Iris pigment epithelial cell (primary cell): ENCODE data around the gene TRIM50.
A peak's percentile ranks its signal among the peaks of the same experiment; 100 is the strongest.
"Not testable (repeated sequence)": the region's sequence is repeated elsewhere in the genome, so short reads cannot be mapped to it uniquely, and the experiment has no call there.

Experiments
- DNase-seq: peaks from one replicate; pipeline ENCODE4 v3.0.0-alpha.2; 2011; ENCODE audit warnings: low read depth

Gene TRIM50

DNA sequence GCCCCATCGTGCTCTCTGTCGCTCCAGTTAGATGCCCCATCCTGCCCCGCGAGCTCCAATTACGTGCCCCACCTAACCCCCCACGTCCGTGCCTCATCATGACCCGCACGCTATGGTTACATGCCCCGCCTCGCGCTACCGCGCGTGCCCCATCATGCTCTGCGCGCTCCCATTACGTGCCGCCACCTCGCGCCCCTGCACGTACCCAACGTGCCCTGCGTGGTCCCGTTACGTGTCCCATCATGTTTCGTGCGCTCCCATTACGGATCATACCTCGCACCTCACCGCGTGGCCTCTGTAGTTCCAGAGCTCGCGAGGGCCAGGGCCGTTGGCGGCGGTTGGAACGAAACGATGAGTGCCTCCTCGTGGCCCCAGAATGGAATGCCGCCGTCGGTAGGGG is at the start of gene TRIM50, which contains the start of gene FKBP6:
Gene TRIM50, minus strand, starts transcription at position 161 of the 400 bp plus-strand sequence. CDS start 3,295 bp downstream, outside the sequence.
Gene FKBP6, plus strand, starts transcription at position 240 of the 400 bp plus-strand sequence. CDS start 268 bp downstream, outside the sequence.
- DNase-seq, result not testable (repeated sequence)

DNA sequence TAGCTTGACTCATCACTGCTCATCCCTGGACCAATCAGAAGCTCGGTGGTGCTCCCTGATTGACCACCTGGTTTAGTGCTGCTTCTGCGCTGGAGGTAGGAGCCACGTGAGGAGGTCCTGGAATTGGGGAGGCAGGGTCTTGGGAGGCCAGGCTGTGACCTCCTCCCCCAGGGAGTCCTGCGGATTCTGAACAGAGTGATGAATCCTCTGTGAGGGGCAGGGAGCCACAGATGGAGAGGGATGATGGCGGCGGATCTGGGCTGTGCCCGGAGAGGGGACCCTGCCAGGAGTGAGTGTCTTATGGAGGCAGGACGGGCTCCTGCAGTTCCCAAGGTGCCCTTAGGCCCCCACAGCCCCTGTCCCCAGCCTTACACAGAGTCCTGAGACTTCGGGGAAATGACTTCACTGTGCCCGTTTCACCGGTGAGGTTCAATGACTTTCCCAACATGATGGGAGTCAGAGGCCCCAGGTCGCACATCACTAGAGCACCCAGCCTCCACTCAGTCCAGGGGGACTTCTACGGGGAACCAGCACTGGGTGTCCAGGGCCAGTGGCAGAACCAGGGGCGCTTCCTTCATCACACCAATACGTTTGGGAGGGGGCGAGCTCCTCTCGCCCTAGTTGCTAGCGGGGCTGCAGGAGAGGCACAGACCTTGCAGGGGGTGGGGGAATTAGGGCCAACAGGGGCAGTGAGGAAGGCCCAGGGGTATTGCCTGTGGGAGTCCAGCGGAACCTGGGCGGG is 49.0 kb upstream of the TRIM50 start:
- DNase-seq, result no peak

- not testable (repeated sequence) for DNase-seq
These were observed 48.4 kb upstream of the TRIM50 start for GRCh38 chr7:73376262-73376661.

- no peak for DNase-seq
These were observed 45.9 kb upstream of the TRIM50 start for GRCh38 chr7:73373741-73374140.

- no peak for DNase-seq
These were observed 41.7 kb upstream of the TRIM50 start for GRCh38 chr7:73369622-73370021.

DNA sequence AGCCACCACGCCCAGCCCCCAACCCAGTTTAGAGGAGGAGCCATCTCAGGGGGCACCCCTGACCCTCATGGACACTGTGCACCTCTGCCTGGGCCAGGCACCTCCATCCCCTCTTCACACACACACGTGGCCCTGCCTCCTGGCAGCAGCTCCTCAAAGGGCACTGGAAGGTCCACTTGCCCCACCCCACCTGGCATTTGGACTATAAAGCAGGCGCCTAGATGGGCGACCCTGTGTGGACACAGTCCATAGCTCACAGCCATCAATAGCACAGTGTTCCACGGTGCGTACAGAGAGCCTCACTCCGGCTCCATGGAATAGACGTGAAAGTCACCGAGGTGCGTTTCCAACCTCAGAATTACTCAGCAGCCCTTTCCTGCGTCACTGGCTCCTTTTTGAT is 41.1 kb upstream of the TRIM50 start:
- no peak for DNase-seq

DNA sequence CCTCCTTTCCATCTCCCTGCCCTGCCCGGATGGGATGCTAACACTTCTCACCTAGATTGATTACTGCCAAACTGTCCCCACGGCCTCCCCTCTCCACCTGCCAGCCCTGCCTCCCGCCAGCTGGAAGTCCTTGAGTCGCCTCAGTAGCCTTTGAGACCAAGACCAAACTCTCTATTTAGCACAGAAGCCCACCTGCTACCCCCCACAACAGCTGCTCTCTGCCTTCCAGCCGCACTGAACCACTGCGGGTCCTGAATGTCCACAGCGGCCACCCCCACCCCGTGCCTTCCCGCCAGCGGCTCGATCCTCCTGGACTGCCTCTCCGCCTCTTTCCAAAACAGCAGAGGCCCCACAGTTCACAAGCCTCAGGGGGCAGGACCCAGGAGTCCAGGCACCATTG is 39.1 kb upstream of the TRIM50 start:
- DNase-seq, result no peak

GRCh38 chr7:73366127-73366526 is 38.2 kb upstream of the TRIM50 start:
- DNase-seq, result no peak

- no peak for DNase-seq
These were observed 36.3 kb upstream of the TRIM50 start for GRCh38 chr7:73364006-73364728.

- no peak for DNase-seq
These were observed 35.5 kb upstream of the TRIM50 start for GRCh38 chr7:73363225-73364005.

- DNase-seq, result not testable (repeated sequence)
These were observed 32.7 kb upstream of the TRIM50 start for GRCh38 chr7:73360590-73360989.

- no peak for DNase-seq
These were observed 32.0 kb upstream of the TRIM50 start for GRCh38 chr7:73359746-73360375.

DNA sequence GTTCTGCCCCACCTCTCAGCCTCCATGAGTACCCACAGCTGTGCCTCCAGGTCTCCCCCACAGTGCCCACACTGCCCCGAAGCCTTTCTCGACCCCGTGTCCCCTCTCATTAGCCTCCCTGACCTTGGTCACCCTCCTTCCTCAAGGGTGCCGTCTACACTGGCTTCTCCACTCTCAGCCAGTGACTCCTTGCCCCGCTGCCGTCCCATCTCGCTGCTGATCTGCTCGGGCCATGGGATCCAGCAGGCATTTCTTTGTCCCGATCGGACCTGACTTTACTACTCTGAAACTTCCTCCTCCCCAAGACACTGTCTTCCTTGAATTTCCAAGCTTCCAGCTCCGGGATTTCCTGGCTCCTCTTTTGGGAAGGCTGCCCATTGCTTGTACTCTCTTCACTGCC is 31.4 kb upstream of the TRIM50 start:
- no peak for DNase-seq

- no peak for DNase-seq
These were observed 30.9 kb upstream of the TRIM50 start for GRCh38 chr7:73358590-73359275.

GRCh38 chr7:73356159-73356558 is 28.3 kb upstream of the TRIM50 start:
- DNase-seq, result no peak

- no peak for DNase-seq
These were observed 26.9 kb upstream of the TRIM50 start for GRCh38 chr7:73354821-73355220.

DNA sequence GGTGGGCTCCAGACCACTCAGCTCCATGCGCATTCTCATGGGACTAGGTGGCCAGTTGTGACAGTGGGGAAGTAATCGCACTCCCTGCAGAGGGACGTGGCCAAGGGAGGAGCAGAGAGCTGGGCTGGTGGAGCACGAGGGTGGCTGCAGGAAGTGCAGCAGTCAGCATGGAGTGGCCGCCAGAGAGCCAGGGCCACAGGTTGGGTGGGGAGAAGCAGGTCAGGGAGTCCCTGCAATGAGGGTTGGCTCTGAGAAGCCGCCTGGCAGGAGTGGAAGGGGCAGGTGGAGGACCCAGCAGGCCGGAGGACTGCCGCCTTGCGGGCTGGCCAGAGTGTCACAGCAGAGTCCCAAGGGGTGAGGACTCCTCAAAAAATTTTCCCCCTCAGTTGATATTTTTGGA is 26.3 kb upstream of the TRIM50 start:
- no peak for DNase-seq

GRCh38 chr7:73353243-73353642 is 25.4 kb upstream of the TRIM50 start:
- peak; percentile 85 for DNase-seq

DNA sequence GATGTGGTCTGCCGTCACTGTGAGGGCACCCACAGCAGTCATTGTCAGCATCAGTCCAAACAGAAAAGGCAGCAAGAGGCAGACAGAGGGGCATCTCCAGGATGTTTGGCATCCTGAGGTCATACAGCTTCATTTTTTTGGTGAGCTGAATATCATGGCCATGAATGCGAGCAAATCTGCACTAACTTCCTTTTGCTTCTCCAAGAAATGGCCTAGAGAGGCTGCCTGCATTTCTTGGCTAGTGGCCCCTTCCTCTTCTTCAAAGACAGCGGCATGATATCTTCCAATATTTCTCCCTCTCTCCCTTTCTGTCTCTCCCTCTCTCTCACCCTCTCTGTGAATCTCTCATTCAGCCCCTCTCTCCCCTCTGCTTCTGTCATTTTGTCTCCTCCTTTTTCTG is 24.9 kb upstream of the TRIM50 start:
- no peak for DNase-seq

- DNase-seq, result no peak
These were observed 23.7 kb upstream of the TRIM50 start for GRCh38 chr7:73351447-73352167.
